NCI-H2107 treated with DMSO at 0.1 percent for 48 hours (cell line): ENCODE results near the gene ZNRF2.
"Not testable (repeated sequence)": the region's sequence is repeated elsewhere in the genome, so short reads cannot be mapped to it uniquely, and the experiment has no call there.

Experiments used
- DNase-seq: peaks from one replicate; lab custom pipeline; 2025; ENCODE audit not compliant: unreplicated experiment; lab: John Stamatoyannopoulos, UW

Gene ZNRF2

GRCh38 chr7:30286749-30287148 lies 2.4 kb downstream of the ZNRF2 start:
- no peak for DNase-seq

- not testable (repeated sequence) for DNase-seq
Observed at GRCh38 chr7:30287625-30288024, 3.2 kb downstream of the ZNRF2 start.

- not testable (repeated sequence) for DNase-seq
Observed at GRCh38 chr7:30289634-30290033, 5.2 kb downstream of the ZNRF2 start.

GRCh38 chr7:30290317-30290716 lies 5.9 kb downstream of the ZNRF2 start:
- DNase-seq = not testable (repeated sequence)

GRCh38 chr7:30292416-30293038 lies 8.1 kb downstream of the ZNRF2 start:
- DNase-seq = not testable (repeated sequence)

GRCh38 chr7:30296304-30296703 lies 11.9 kb downstream of the ZNRF2 start:
- not testable (repeated sequence) for DNase-seq

- not testable (repeated sequence) for DNase-seq
Observed at GRCh38 chr7:30297499-30297898, 13.1 kb downstream of the ZNRF2 start.

GRCh38 chr7:30298409-30298808 lies 14.0 kb downstream of the ZNRF2 start:
- not testable (repeated sequence) for DNase-seq

GRCh38 chr7:30301751-30302150 lies 17.4 kb downstream of the ZNRF2 start:
- no peak for DNase-seq

- no peak for DNase-seq
Observed at GRCh38 chr7:30302656-30303311, 18.4 kb downstream of the ZNRF2 start.

GRCh38 chr7:30303312-30304039 lies 19.1 kb downstream of the ZNRF2 start:
- DNase-seq = peak; percentile 30

GRCh38 chr7:30304177-30304884 lies 19.9 kb downstream of the ZNRF2 start:
- peak; percentile 34 for DNase-seq

- no peak for DNase-seq
Observed at GRCh38 chr7:30306976-30307375, 22.6 kb downstream of the ZNRF2 start.

- peak; percentile 19 for DNase-seq
Observed at GRCh38 chr7:30308389-30308788, 24.0 kb downstream of the ZNRF2 start.

- DNase-seq = no peak
Observed at GRCh38 chr7:30309302-30309701, 24.9 kb downstream of the ZNRF2 start.

GRCh38 chr7:30309842-30310435 lies 25.5 kb downstream of the ZNRF2 start:
- DNase-seq = no peak

- DNase-seq = no peak
Observed at GRCh38 chr7:30310674-30311362, 26.4 kb downstream of the ZNRF2 start.

GRCh38 chr7:30312178-30312577 lies 27.8 kb downstream of the ZNRF2 start:
- DNase-seq = no peak

GRCh38 chr7:30313348-30313747 lies 29.0 kb downstream of the ZNRF2 start:
- no peak for DNase-seq

GRCh38 chr7:30313793-30314192 lies 29.4 kb downstream of the ZNRF2 start:
- no peak for DNase-seq
